Neuronal stem cell (in vitro differentiated cells): ENCODE results near the gene RAB37.

Experiments
- DNase-seq: peaks from one replicate; pipeline ENCODE4 v3.0.0-alpha.2; 2013; ENCODE audit warnings: low spot score
- H2AFZ ChIP-seq: one replicate; pipeline ENCODE4 v1.6.1; 2013; ENCODE audit warnings: mild to moderate bottlenecking, low read length, inconsistent platforms
- H2AK5ac ChIP-seq: 2 replicates; pipeline ENCODE4 v1.6.1; 2013; ENCODE audit warnings: low read depth, mild to moderate bottlenecking, inconsistent platforms, low read length, moderate library complexity, mixed read lengths
- H2BK120ac ChIP-seq: 2 replicates; pipeline ENCODE4 v1.6.1; 2013; ENCODE audit warnings: low read depth, mild to moderate bottlenecking, inconsistent platforms, low read length, moderate library complexity, mixed read lengths
- H2BK12ac ChIP-seq: one replicate; pipeline ENCODE4 v1.6.1; 2013; ENCODE audit warnings: low read length, inconsistent platforms
- H2BK15ac ChIP-seq: 2 replicates; pipeline ENCODE4 v1.6.1; 2013; ENCODE audit warnings: mild to moderate bottlenecking, low read length, inconsistent platforms, mixed read lengths
- H2BK5ac ChIP-seq: one replicate; pipeline ENCODE4 v1.6.1; 2013; ENCODE audit warnings: inconsistent platforms, mild to moderate bottlenecking, low read length, moderate library complexity
- H3K14ac ChIP-seq: one replicate; pipeline ENCODE4 v1.6.1; 2013; ENCODE audit warnings: low read length, inconsistent platforms
- H3K18ac ChIP-seq: 2 replicates; pipeline ENCODE4 v1.6.1; 2013; ENCODE audit warnings: low read length, inconsistent platforms
- H3K23ac ChIP-seq: 2 replicates; pipeline ENCODE4 v1.6.1; 2013; ENCODE audit warnings: low read depth, mild to moderate bottlenecking, mixed read lengths, low read length, inconsistent platforms; ENCODE audit not compliant: poor library complexity
- H3K27ac ChIP-seq: replicated peaks from 3 replicates; pipeline ENCODE4 v1.5.1; 2013; ENCODE audit warnings: low read length, inconsistent platforms
- H3K27me3 ChIP-seq, 3 experiments: 2 replicates each; pipeline ENCODE4 v1.6.1; 2013; ENCODE audit warnings: low read length in 3 of 3, mild to moderate bottlenecking in 2 of 3, inconsistent platforms in 1 of 3, low read depth in 1 of 3, mixed read lengths in 1 of 3, moderate library complexity in 1 of 3; ENCODE audit not compliant: control insufficient read depth in 3 of 3, insufficient read depth in 3 of 3
- H3K36me3 ChIP-seq, 2 donors: replicated peaks in 1 of 2; 2 replicates each; pipeline ENCODE4 v1.6.1; 2013; ENCODE audit warnings: low read length in 2 of 2; ENCODE audit not compliant: control insufficient read depth in 2 of 2, insufficient read depth in 2 of 2
- H3K4ac ChIP-seq: 2 replicates; pipeline ENCODE4 v1.6.1; 2013; ENCODE audit warnings: inconsistent platforms, mild to moderate bottlenecking, low read length, moderate library complexity
- H3K4me1 ChIP-seq, 2 donors: 1 replicate in 1 of 2; 2 replicates in 1 of 2; pipeline ENCODE4 v1.6.1; 2013; ENCODE audit warnings: low read length in 2 of 2, low read depth in 1 of 2; ENCODE audit not compliant: control insufficient read depth in 2 of 2, insufficient read depth in 1 of 2
- H3K4me2 ChIP-seq: one replicate; pipeline ENCODE4 v1.6.1; 2013; ENCODE audit warnings: mild to moderate bottlenecking, low read length, inconsistent platforms; ENCODE audit not compliant: insufficient read depth, poor library complexity, severe bottlenecking
- H3K4me3 ChIP-seq, 2 donors: 2 replicates each; pipeline ENCODE4 v1.5.1; 2013; ENCODE audit warnings: low read length in 2 of 2, mild to moderate bottlenecking in 2 of 2, inconsistent platforms in 1 of 2, moderate library complexity in 1 of 2
- H3K79me1 ChIP-seq: one replicate; pipeline ENCODE4 v1.6.1; 2013; ENCODE audit warnings: low read depth, mild to moderate bottlenecking, inconsistent platforms, low read length, moderate library complexity
- H3K9ac ChIP-seq: one replicate; pipeline ENCODE4 v1.6.1; 2013; ENCODE audit warnings: mild to moderate bottlenecking, low read depth, low read length, inconsistent platforms; ENCODE audit not compliant: poor library complexity
- H3K9me3 ChIP-seq, 2 donors: replicated peaks in 1 of 2; 2 replicates each; pipeline versions ENCODE3 to v1.6.1; 2013; ENCODE audit warnings: low read length in 2 of 2, mild to moderate bottlenecking in 2 of 2, inconsistent platforms in 1 of 2, low read depth in 1 of 2, mixed read lengths in 1 of 2, moderate library complexity in 1 of 2; ENCODE audit not compliant: control insufficient read depth in 2 of 2, insufficient read depth in 1 of 2
- H4K8ac ChIP-seq: one replicate; pipeline ENCODE4 v1.6.1; 2013; ENCODE audit warnings: low read depth, mild to moderate bottlenecking, inconsistent platforms, low read length, moderate library complexity
- H4K91ac ChIP-seq: one replicate; pipeline ENCODE4 v1.6.1; 2013; ENCODE audit warnings: low read length, low read depth, mild to moderate bottlenecking, inconsistent platforms; ENCODE audit not compliant: poor library complexity
- WGBS, 2 donors: extraction: QIAGEN DNeasy Blood & Tissue Kit; methylation state at CpG; one replicate each; pipeline ENCODE4 v1.1.7; 2013; ENCODE audit warnings: missing lambda C conversion rate in 2 of 2, mixed read lengths in 1 of 2; ENCODE audit not compliant: insufficient read length in 2 of 2, insufficient replicate concordance in 1 of 2; ENCODE audit errors: extremely low coverage in 2 of 2; 5-methylcytosine and 5-hydroxymethylcytosine counted together

Gene RAB37

GRCh38 chr17:74790161-74791058 is 53.4 kb downstream of the RAB37 start:
- Histone ChIP-seq H2BK120ac (no peak overlapping the region), H2AK5ac (no peak overlapping the region), H3K4me2 (no peak overlapping the region), H2BK12ac (no peak overlapping the region), H4K91ac (no peak overlapping the region), H3K4ac (no peak overlapping the region), H3K79me1 (no peaks in the 10 kb centered on the region), H2BK15ac (no peak overlapping the region), H3K27me3 (no peaks in the 10 kb centered on the region), H3K9ac (no peak overlapping the region), H2AFZ (no peak overlapping the region), H3K9me3 (no peaks in the 10 kb centered on the region), H3K4me1 (no peaks in the 10 kb centered on the region), H2BK5ac (no peak overlapping the region), H3K18ac (no peak overlapping the region), H3K23ac (no peak overlapping the region), H3K14ac (no peak overlapping the region), H3K27ac (no peak overlapping the region), H3K36me3 (peaks cover 29 to 51% of the 10 kb centered on the region in 2 donors), H3K4me3 (no peak overlapping the region), H4K8ac (no peak overlapping the region)
- DNase-seq, result no peak
- WGBS, 2 donors, result no CpG with 5 or more reads among the region's 21 CpGs

GRCh38 chr17:74792586-74793105 is 55.6 kb downstream of the RAB37 start:
- H3K9ac ChIP-seq, result no peak overlapping the region
- H3K4me2 ChIP-seq, result no peak overlapping the region
- no peaks in the 10 kb centered on the region for H3K27me3 ChIP-seq
- H3K36me3 ChIP-seq, result peaks cover 37 to 65% of the 10 kb centered on the region in 2 donors
- no peak overlapping the region for H4K8ac ChIP-seq
- no peak overlapping the region for H2BK5ac ChIP-seq
- H2BK15ac ChIP-seq, result no peak overlapping the region
- H3K14ac ChIP-seq, result no peak overlapping the region
- no peak overlapping the region for H2BK12ac ChIP-seq
- H3K4me3 ChIP-seq, result no peak overlapping the region
- H3K4me1 ChIP-seq, result no peaks in the 10 kb centered on the region
- DNase-seq, result no peak
- no peak overlapping the region for H2BK120ac ChIP-seq
- WGBS, 2 donors, result no CpG with 5 or more reads among the region's 12 CpGs
- no peak overlapping the region for H4K91ac ChIP-seq
- no peak overlapping the region for H3K23ac ChIP-seq
- no peaks in the 10 kb centered on the region for H3K9me3 ChIP-seq
- H3K79me1 ChIP-seq, result no peaks in the 10 kb centered on the region
- no peak overlapping the region for H3K4ac ChIP-seq
- no peak overlapping the region for H3K18ac ChIP-seq
- H3K27ac ChIP-seq, result no peak overlapping the region
- H2AK5ac ChIP-seq, result no peak overlapping the region
- no peak overlapping the region for H2AFZ ChIP-seq

- Histone ChIP-seq H3K23ac (no peak overlapping the region), H3K4me2 (no peak overlapping the region), H3K36me3 (peaks cover 37 to 76% of the 10 kb centered on the region in 2 donors), H2BK120ac (no peak overlapping the region), H2BK5ac (no peak overlapping the region), H3K4me3 (no peak overlapping the region), H3K27ac (no peak overlapping the region), H3K4me1 (no peaks in the 10 kb centered on the region), H4K8ac (no peak overlapping the region), H2AK5ac (no peak overlapping the region), H2BK12ac (no peak overlapping the region), H3K4ac (no peak overlapping the region), H2AFZ (no peak overlapping the region), H3K79me1 (no peaks in the 10 kb centered on the region), H3K18ac (no peak overlapping the region), H3K27me3 (no peaks in the 10 kb centered on the region), H3K14ac (no peak overlapping the region), H4K91ac (no peak overlapping the region), H2BK15ac (no peak overlapping the region), H3K9me3 (no peaks in the 10 kb centered on the region), H3K9ac (no peak overlapping the region)
- no CpG with 5 or more reads among the region's 18 CpGs for WGBS, 2 donors
- DNase-seq, result no peak
Measured at GRCh38 chr17:74795327-74796020, 58.4 kb downstream of the RAB37 start.

GRCh38 chr17:74796211-74796610 is 59.2 kb downstream of the RAB37 start:
- Histone ChIP-seq H2BK5ac (no peak overlapping the region), H3K14ac (no peak overlapping the region), H3K23ac (no peak overlapping the region), H2AK5ac (no peak overlapping the region), H3K36me3 (peaks cover 35 to 83% of the 10 kb centered on the region in 2 donors), H3K4me3 (no peak overlapping the region), H3K9ac (no peak overlapping the region), H3K18ac (no peak overlapping the region), H3K79me1 (no peaks in the 10 kb centered on the region), H3K27me3 (no peaks in the 10 kb centered on the region), H3K27ac (no peak overlapping the region), H3K9me3 (no peaks in the 10 kb centered on the region), H3K4me1 (no peaks in the 10 kb centered on the region), H2AFZ (no peak overlapping the region), H4K8ac (no peak overlapping the region), H2BK12ac (no peak overlapping the region), H4K91ac (no peak overlapping the region), H3K4ac (no peak overlapping the region), H2BK120ac (no peak overlapping the region), H2BK15ac (no peak overlapping the region), H3K4me2 (no peak overlapping the region)
- DNase-seq, result no peak
- no CpG with 5 or more reads among the region's 4 CpGs for WGBS, 2 donors
